WTC11 (cell line): ENCODE results near the gene EP300.

ENCODE experiments used
- ESRRA ChIP-seq: sonication (generic); formaldehyde crosslinking; IDR thresholded peaks from 2 replicates; pipeline ENCODE4 v1.8.1; 2022; ENCODE audit warnings: mild to moderate bottlenecking, missing genetic modification reagents, borderline replicate concordance
- JUN ChIP-seq: sonication (generic); formaldehyde crosslinking; IDR thresholded peaks from 2 replicates; pipeline ENCODE4 v1.8.0; 2023; ENCODE audit warnings: mild to moderate bottlenecking, missing genetic modification reagents
- TF ChIP-seq, protein P1 (sequence below): fragments of 200-600 bp; IDR thresholded peaks from 2 replicates; pipeline ENCODE4 v1.8.0; 2022; ENCODE audit warnings: antibody characterized with exemption
- TF ChIP-seq, protein P2 (sequence below): sonication (generic); formaldehyde crosslinking; IDR thresholded peaks from 2 replicates; pipeline ENCODE4 v1.8.1; 2023; ENCODE audit warnings: mild to moderate bottlenecking, missing genetic modification reagents, moderate library complexity
- TF ChIP-seq, protein P3 (sequence below): sonication (generic); formaldehyde crosslinking; IDR thresholded peaks from 2 replicates; pipeline ENCODE4 v1.8.1; 2022; ENCODE audit warnings: low read depth, missing genetic modification reagents, borderline replicate concordance

DNA sequence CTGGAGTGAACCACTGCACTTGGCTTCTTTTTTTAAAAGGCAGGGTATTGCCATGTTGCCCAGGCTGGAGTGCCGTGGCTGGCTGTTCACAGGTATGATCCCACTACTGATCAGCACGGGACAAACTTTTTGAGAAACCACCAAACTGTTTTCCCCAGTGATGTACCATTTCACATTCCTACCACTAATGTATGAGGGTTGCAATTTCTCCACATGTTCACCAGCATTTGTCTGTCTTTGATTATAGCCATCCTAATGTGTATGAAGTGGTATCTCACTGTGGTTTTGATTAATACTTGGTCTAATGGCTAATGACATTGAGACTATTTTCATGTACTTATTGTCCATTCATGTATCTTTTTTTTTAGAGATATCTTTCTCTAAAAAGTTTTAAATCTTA, 41.5 kb upstream of the EP300 start:
- TF ChIP-seq, protein P1, sequence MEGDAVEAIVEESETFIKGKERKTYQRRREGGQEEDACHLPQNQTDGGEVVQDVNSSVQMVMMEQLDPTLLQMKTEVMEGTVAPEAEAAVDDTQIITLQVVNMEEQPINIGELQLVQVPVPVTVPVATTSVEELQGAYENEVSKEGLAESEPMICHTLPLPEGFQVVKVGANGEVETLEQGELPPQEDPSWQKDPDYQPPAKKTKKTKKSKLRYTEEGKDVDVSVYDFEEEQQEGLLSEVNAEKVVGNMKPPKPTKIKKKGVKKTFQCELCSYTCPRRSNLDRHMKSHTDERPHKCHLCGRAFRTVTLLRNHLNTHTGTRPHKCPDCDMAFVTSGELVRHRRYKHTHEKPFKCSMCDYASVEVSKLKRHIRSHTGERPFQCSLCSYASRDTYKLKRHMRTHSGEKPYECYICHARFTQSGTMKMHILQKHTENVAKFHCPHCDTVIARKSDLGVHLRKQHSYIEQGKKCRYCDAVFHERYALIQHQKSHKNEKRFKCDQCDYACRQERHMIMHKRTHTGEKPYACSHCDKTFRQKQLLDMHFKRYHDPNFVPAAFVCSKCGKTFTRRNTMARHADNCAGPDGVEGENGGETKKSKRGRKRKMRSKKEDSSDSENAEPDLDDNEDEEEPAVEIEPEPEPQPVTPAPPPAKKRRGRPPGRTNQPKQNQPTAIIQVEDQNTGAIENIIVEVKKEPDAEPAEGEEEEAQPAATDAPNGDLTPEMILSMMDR = no peak
- TF ChIP-seq, protein P2, sequence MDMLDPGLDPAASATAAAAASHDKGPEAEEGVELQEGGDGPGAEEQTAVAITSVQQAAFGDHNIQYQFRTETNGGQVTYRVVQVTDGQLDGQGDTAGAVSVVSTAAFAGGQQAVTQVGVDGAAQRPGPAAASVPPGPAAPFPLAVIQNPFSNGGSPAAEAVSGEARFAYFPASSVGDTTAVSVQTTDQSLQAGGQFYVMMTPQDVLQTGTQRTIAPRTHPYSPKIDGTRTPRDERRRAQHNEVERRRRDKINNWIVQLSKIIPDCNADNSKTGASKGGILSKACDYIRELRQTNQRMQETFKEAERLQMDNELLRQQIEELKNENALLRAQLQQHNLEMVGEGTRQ (CRISPR knock-in tag) = no peak
- no peak for TF ChIP-seq ESRRA
- TF ChIP-seq, protein P3, sequence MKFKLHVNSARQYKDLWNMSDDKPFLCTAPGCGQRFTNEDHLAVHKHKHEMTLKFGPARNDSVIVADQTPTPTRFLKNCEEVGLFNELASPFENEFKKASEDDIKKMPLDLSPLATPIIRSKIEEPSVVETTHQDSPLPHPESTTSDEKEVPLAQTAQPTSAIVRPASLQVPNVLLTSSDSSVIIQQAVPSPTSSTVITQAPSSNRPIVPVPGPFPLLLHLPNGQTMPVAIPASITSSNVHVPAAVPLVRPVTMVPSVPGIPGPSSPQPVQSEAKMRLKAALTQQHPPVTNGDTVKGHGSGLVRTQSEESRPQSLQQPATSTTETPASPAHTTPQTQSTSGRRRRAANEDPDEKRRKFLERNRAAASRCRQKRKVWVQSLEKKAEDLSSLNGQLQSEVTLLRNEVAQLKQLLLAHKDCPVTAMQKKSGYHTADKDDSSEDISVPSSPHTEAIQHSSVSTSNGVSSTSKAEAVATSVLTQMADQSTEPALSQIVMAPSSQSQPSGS (CRISPR knock-in tag) = no peak
- TF ChIP-seq JUN (CRISPR knock-in tag) = no peak
